H4 (cell line): ENCODE results near the gene LRRC37B. TPM values are rescaled to one million over a fixed set of nuclear protein-coding genes. Genes with fewer than 3 reads are reported as not detected.
A peak's percentile ranks its signal among the peaks of the same experiment; 100 is the strongest.
"Not testable (repeated sequence)": the region's sequence is repeated elsewhere in the genome, so short reads cannot be mapped to it uniquely, and the experiment has no call there.

Source experiments
- DNase-seq: peaks from one replicate; pipeline ENCODE4 v3.0.0-alpha.2; 2015; ENCODE audit warnings: low spot score
- total RNA-seq: library from RNA; depleted of rRNA; stranded (reverse); fragments of >200 nt; shearing (Covaris generic); gene quantifications from 2 replicates; pipeline ENCODE4 v1.2.3, GENCODE V29; 2014; rRNA removed

Gene LRRC37B
- total RNA-seq: 1.4 and 7.9 TPM in 2 replicates

- peak; percentile 72 for DNase-seq
These were observed at the start of gene LRRC37B for GRCh38 chr17:32006957-32007462. Gene LRRC37B (plus strand): TSS chr17:32007383. CDS start chr17:32021393, 14,010 bp downstream.

GRCh38 chr17:31964131-31964530, 43.1 kb upstream of the LRRC37B start:
- not testable (repeated sequence) for DNase-seq

- DNase-seq: no peak
These were observed 39.5 kb upstream of the LRRC37B start for GRCh38 chr17:31967648-31968047.

GRCh38 chr17:31970416-31970815, 36.8 kb upstream of the LRRC37B start:
- DNase-seq: not testable (repeated sequence)

GRCh38 chr17:31974269-31975071, 32.7 kb upstream of the LRRC37B start:
- DNase-seq: not testable (repeated sequence)

- DNase-seq: not testable (repeated sequence)
These were observed 31.8 kb upstream of the LRRC37B start for GRCh38 chr17:31975391-31975790.

- DNase-seq: not testable (repeated sequence)
These were observed 15.4 kb upstream of the LRRC37B start for GRCh38 chr17:31991821-31992220.

GRCh38 chr17:31997005-31997404, 10.2 kb upstream of the LRRC37B start:
- no peak for DNase-seq

- peak; percentile 8 for DNase-seq
These were observed 498 bp downstream of the LRRC37B start for GRCh38 chr17:32007463-32008298.

GRCh38 chr17:32009262-32009542, 2.0 kb downstream of the LRRC37B start:
- no peak for DNase-seq

GRCh38 chr17:32010114-32010513, 2.9 kb downstream of the LRRC37B start:
- DNase-seq: no peak

- DNase-seq: peak; percentile 58
These were observed 8.2 kb downstream of the LRRC37B start for GRCh38 chr17:32015245-32016013.

- DNase-seq: no peak
These were observed 9.0 kb downstream of the LRRC37B start for GRCh38 chr17:32016231-32016630.

GRCh38 chr17:32019228-32019627, 12.0 kb downstream of the LRRC37B start:
- DNase-seq: no peak

GRCh38 chr17:32020943-32021614, 13.9 kb downstream of the LRRC37B start:
- no peak for DNase-seq

- no peak for DNase-seq
These were observed 14.4 kb downstream of the LRRC37B start for GRCh38 chr17:32021615-32021955.

GRCh38 chr17:32022554-32022953, 15.4 kb downstream of the LRRC37B start:
- not testable (repeated sequence) for DNase-seq

- DNase-seq: not testable (repeated sequence)
These were observed 20.1 kb downstream of the LRRC37B start for GRCh38 chr17:32027271-32027670.

GRCh38 chr17:32033223-32033622, 26.0 kb downstream of the LRRC37B start:
- no peak for DNase-seq

GRCh38 chr17:32033812-32034211, 26.6 kb downstream of the LRRC37B start:
- not testable (repeated sequence) for DNase-seq

- not testable (repeated sequence) for DNase-seq
These were observed 33.1 kb downstream of the LRRC37B start for GRCh38 chr17:32040246-32040645.
